ENCODE results near the gene CHP1.
A peak's percentile ranks its signal among the peaks of the same experiment; 100 is the strongest.
"Not testable (repeated sequence)": the region's sequence is repeated elsewhere in the genome, so short reads cannot be mapped to it uniquely, and the experiment has no call there.

Gene CHP1

DNA sequence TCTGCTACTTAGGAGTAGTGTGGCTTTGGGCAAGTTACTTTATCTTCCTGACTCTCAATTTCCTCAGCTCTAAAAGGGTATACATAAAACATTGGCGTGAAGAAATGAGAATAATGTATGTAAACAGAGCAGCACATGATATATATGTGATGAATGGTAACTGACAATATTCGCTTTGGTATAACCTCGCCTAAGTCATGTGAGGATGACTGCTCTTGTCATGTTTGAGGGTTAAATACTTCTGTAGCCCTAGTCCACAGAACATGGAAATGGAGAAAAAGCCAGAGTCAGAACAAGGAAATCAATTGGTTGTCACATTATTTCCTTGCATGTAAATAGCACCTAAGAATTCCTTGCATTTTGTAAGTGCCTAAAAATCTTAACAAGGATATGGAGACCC, 25.0 kb downstream of the CHP1 start:
- no peak for DNase-seq

GRCh38 chr15:41256577-41257038, 25.5 kb downstream of the CHP1 start:
- no peak for DNase-seq

- no peak for DNase-seq
Observed at GRCh38 chr15:41258750-41259471, 27.8 kb downstream of the CHP1 start.

DNA sequence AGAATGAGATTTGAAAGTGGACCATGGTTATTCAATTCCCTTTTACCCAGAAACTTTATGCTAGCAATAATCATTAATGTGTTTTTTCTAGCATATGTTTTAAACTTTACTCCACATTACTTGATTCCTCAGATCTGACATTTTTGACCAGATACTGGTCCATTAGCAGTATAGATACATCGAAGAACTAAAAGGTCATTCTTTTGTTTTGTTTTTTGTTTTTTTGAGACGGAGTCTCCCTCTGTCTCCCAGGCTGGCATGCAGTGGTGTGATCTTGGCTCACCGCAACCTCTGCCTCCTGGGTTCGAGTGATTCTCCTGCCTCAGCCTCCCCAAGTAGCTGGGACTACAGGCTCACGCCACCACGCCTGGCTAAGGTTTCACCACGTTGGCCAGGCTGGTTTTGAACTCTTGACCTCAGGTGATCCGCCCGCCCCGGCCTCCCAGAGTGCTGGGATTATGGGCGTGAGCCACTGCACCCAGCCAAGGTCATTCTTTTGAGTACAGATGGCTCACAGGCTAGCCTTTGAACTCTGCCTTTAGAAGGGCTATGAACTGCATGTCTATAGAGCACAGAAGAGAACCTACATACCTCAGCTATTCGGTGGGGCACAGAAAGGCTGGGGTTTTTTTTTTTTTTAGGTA, 28.6 kb downstream of the CHP1 start:
- DNase-seq: no peak

GRCh38 chr15:41260924-41261323, 29.9 kb downstream of the CHP1 start:
- not testable (repeated sequence) for DNase-seq

DNA sequence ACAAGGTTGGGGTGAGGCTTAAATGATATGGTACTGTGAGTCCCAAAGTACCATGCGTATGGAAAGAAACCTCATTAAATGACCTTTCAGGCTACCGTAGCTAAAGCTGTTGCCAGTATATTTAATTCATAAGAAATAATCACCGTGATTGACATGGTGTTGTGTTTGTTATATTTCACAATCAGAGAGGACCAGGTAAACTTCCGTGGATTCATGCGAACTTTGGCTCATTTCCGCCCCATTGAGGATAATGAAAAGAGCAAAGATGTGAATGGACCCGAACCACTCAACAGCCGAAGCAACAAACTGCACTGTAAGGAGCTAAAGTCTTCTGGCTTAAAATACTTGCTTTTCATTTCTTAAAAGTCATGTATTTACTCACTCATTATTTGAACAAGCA, 31.5 kb downstream of the CHP1 start:
- DNase-seq: no peak

GRCh38 chr15:41263891-41264351, 32.9 kb downstream of the CHP1 start:
- no peak for DNase-seq

- DNase-seq: no peak
Observed at GRCh38 chr15:41269887-41270286, 38.8 kb downstream of the CHP1 start.

DNA sequence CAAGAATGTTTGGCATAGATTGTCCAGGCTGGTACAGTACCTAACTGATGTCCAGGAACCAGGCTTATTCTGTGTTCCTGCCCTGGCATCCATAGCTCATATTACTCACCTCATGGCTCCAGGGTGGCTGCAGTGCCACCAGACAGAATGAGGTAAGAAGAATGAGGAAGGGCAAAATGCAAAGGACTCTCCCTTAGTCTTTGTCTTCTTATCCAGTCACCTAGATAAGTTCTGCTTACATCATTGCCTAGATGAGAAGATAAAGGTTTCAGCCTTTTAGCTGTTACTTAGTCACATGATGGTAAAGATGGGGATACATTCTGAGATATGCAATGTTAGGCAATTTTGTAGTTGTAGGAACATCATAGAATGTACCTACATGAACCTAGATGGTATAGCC, 45.8 kb downstream of the CHP1 start:
- DNase-seq: no peak

- no peak for DNase-seq
Observed at GRCh38 chr15:41278319-41278718, 47.3 kb downstream of the CHP1 start.

- peak in 18 of 58 donors; percentile 2 to 39 (median 7) for DNase-seq
Observed at GRCh38 chr15:41279535-41280283, 48.6 kb downstream of the CHP1 start.

GRCh38 chr15:41281236-41281635, 50.2 kb downstream of the CHP1 start:
- no peak for DNase-seq

- DNase-seq: peak in 1 of 58 donors; percentile 1
Observed at GRCh38 chr15:41282436-41282835, 51.4 kb downstream of the CHP1 start.

DNA sequence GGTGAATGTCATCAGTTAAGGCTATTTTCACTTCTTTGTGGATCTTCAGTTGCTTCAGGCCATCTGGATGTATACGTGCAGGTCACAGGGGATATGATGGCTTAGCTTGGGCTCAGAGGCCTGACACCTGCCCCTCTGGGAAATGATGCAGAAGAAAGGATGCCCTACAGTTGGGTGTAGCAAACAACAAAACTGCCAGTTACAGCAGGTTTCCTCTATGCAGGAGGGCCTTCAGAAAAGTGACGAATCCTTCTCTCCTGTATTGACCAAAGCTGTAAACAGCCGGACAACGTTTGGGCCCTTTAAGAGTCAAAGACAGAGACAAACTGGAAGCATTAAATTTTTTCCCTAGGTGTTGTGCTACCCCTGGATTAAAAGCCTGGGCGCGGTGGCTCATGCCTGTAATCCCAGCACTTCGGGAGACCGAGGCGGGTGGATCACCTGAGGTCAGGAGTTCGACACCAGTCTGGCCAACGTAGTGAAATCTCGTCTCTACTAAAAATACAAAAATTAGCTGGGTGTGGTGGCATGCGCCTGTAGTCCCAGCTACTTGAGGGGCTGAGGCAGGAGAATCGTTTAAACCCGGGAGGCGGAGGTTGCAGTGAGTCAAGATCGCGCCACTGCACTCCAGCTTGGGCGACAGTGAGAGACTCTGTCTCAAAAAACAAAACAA, 52.0 kb downstream of the CHP1 start:
- peak in 1 of 58 donors; percentile 12 for DNase-seq

DNA sequence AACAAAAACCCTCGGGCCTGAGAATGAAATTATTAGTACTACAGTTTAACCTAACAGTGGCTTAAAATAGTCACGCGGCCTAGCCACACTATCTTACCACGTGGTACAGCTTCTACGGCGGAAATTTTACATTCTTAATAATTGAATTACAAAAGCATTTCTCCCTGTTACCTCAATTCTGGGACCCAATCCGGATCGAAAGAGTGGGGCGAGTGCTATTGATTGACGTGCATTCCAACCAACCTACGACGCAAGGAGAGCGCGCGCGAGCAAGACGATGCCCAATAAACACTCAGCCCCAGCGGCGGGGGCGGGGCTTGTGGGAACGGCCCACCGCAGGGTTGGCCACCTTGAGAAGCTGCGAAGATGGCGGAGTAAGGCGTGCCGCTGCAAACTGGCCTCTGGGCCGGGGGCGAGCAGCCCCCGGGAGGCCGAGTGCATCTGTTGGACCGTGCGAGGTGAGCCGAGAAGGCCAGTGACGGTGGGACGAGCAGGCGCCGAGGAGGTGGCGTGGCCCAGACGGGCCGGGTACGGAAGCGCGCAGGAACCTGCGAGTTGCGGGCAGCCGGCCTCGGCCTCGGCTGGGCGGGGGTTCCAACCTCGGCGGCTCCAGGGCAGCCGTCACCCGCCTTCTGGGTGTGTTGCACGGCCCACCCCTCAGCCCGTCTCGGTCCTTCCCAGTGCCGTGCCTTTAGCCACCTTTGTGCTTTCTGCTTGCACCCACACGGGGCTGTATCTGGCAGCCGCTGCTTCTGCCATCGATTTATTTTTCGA, 52.8 kb downstream of the CHP1 start:
- DNase-seq: peak; percentile 65 to 97 (median 93)

GRCh38 chr15:41284427-41285177, 53.5 kb downstream of the CHP1 start:
- peak in 10 of 58 donors; percentile 9 to 49 (median 33) for DNase-seq

GRCh38 chr15:41285285-41285684, 54.2 kb downstream of the CHP1 start:
- DNase-seq: no peak

DNA sequence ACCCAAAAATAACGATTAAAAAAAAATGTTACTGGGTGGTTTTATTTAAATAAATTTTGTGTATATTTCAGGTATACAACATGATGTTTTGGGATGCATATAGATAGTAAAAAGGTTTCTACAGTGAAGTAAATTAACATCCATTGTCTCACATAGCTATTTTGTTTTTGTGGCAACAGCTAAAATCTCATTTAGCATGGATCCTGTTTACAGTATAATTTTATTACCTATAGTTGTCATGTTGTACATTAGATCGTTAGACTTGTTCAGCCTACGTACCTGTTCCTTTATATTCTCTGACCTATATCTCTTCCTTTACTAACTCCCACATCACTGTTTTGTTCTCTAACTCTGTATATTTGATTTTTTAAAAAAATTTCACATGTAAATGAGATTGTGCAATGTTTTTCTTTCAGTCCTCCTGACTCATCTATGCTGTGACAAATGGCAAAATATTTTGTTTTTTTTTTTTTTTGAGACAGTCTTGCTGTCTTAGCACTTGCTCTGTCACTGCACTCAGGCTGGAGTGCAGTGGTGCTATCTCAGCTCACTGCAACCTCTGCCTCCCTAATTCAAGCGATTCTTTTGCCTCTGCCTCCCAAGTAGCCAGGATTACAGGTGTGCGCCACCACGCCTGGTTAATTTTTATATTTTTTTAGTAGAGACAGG, 55.7 kb downstream of the CHP1 start:
- no peak for DNase-seq

- DNase-seq: no peak
Observed at GRCh38 chr15:41288464-41288863, 57.4 kb downstream of the CHP1 start.

Data from anterior cingulate cortex (tissue), 58 donors.